HepG2 (cell line): ENCODE data around the gene GABARAPL2. TPM values are rescaled to one million over a fixed set of nuclear protein-coding genes. Genes with fewer than 3 reads are reported as not detected.
A peak's percentile ranks its signal among the peaks of the same experiment; 100 is the strongest.

Experiments used
- ASH2L ChIP-seq: fragments of 300-600, 200-600 bp; sonication (generic); IDR thresholded peaks from 2 replicates; pipeline ENCODE4 v1.7.0; 2017; ENCODE audit warnings: low read depth, mild to moderate bottlenecking, moderate library complexity, mixed read lengths, low read length; ENCODE audit not compliant: insufficient read length
- IRX3 ChIP-seq: sonication (generic); formaldehyde crosslinking; IDR thresholded peaks from 2 replicates; pipeline ENCODE4 v1.8.1; 2023; ENCODE audit warnings: mild to moderate bottlenecking, low read depth, missing genetic modification reagents, borderline replicate concordance
- PCBP1 ChIP-seq: fragments of 200-400 bp; formaldehyde crosslinking; IDR thresholded peaks from 2 replicates; pipeline ENCODE4 v1.6.1; 2017; ENCODE audit warnings: mild to moderate bottlenecking, low read depth, low read length, borderline replicate concordance
- PHF21A ChIP-seq: sonication (generic); formaldehyde crosslinking; IDR thresholded peaks from 2 replicates; pipeline ENCODE4 v1.5.0; 2020; ENCODE audit warnings: mild to moderate bottlenecking, missing genetic modification reagents
- RBFOX2 ChIP-seq: fragments of 200-400 bp; formaldehyde crosslinking; IDR thresholded peaks from 2 replicates; pipeline ENCODE4 v1.6.1; 2017; ENCODE audit warnings: low read depth, mild to moderate bottlenecking, low read length
- REPIN1 ChIP-seq: sonication (generic); formaldehyde crosslinking; IDR thresholded peaks from 2 replicates; pipeline ENCODE4 v1.8.0; 2022; ENCODE audit warnings: missing genetic modification reagents, low read depth, mild to moderate bottlenecking, borderline replicate concordance
- RXRA ChIP-seq: sonication (generic); formaldehyde crosslinking; IDR thresholded peaks from 2 replicates; pipeline ENCODE4 v1.5.1; 2020; ENCODE audit warnings: missing genetic modification reagents
- SAP130 ChIP-seq: IDR thresholded peaks from 2 replicates; pipeline ENCODE4 v1.6.1; 2016; ENCODE audit warnings: low read depth
- YY1 ChIP-seq: IDR thresholded peaks from 2 replicates; pipeline ENCODE4 v1.6.1; 2011; ENCODE audit warnings: low read length, low read depth, moderate library complexity, mild to moderate bottlenecking; ENCODE audit not compliant: insufficient read depth, insufficient replicate concordance
- ZNF382 ChIP-seq: sonication (generic); formaldehyde crosslinking; IDR thresholded peaks from 2 replicates; pipeline ENCODE4 v1.5.0; 2020; ENCODE audit warnings: missing genetic modification reagents, mild to moderate bottlenecking, borderline replicate concordance
- ZNF556 ChIP-seq: sonication (generic); formaldehyde crosslinking; IDR thresholded peaks from 2 replicates; pipeline ENCODE4 v1.4.0; 2020; ENCODE audit warnings: mild to moderate bottlenecking, missing genetic modification reagents, borderline replicate concordance
- ZNF577 ChIP-seq: sonication (generic); formaldehyde crosslinking; IDR thresholded peaks from 2 replicates; pipeline ENCODE4 v1.4.0; 2020; ENCODE audit warnings: mild to moderate bottlenecking, low read depth, missing genetic modification reagents, borderline replicate concordance
- ZSCAN21 ChIP-seq: sonication (generic); formaldehyde crosslinking; IDR thresholded peaks from 2 replicates; pipeline ENCODE4 v1.8.0; 2022; ENCODE audit warnings: mild to moderate bottlenecking, missing genetic modification reagents, moderate library complexity, borderline replicate concordance
- polyA plus RNA-seq, 8 experiments: library from polyadenylated mRNA; depleted of rRNA in 3 of 8; stranded (reverse) in 7 of 8; unstranded in 1 of 8; fragments of >200 nt; fragmentation: Illumina TruSeq in 4 of 8; extraction: Trizol in 4 of 8; gene quantifications; 2 replicates each; pipeline versions ENCODE4 v1.2.1 to v1.2.3, GENCODE V29; 2011 to 2016; ENCODE audit warnings: low read depth in 4 of 8, missing spikeins in 1 of 8, mixed read lengths in 1 of 8; ENCODE audit not compliant: insufficient read depth in 1 of 8
- total RNA-seq, 5 experiments: library from RNA; depleted of rRNA; stranded (reverse); fragments of >200 nt; fragmentation: Illumina TruSeq; extraction: Trizol; gene quantifications; 2 replicates each; pipeline ENCODE4 v1.2.3, GENCODE V29; 2016; ENCODE audit warnings: low read depth in 1 of 5
- TF ChIP-seq, protein P1 (sequence below): IDR thresholded peaks from 2 replicates; pipeline ENCODE4 v1.6.1; 2016; ENCODE audit warnings: mild to moderate bottlenecking, missing biosample characterization, missing genetic modification reagents
- TF ChIP-seq, protein P2 (sequence below): sonication (generic); formaldehyde crosslinking; IDR thresholded peaks from 2 replicates; pipeline ENCODE4 v1.5.0; 2020; ENCODE audit warnings: missing genetic modification reagents
- TF ChIP-seq, protein P3 (sequence below): IDR thresholded peaks from 2 replicates; pipeline ENCODE4 v1.6.1; 2016; ENCODE audit warnings: missing biosample characterization, missing genetic modification reagents, low read depth
- TF ChIP-seq, protein P4 (sequence below): fragments of 450-650 bp; IDR thresholded peaks from 2 replicates; pipeline ENCODE4 v1.6.1; 2016
- TF ChIP-seq, protein P5 (sequence below): sonication (generic); formaldehyde crosslinking; IDR thresholded peaks from 2 replicates; pipeline ENCODE4 v1.8.1; 2023; ENCODE audit warnings: mild to moderate bottlenecking, missing genetic modification reagents
- TF ChIP-seq, protein P6 (sequence below): IDR thresholded peaks from 2 replicates; pipeline ENCODE4 v1.6.1; 2016; ENCODE audit warnings: low read depth, control low read depth
- TF ChIP-seq, protein P7 (sequence below): sonication (generic); formaldehyde crosslinking; IDR thresholded peaks from 2 replicates; pipeline ENCODE4 v1.4.0; 2020; ENCODE audit warnings: mild to moderate bottlenecking, missing genetic modification reagents
- TF ChIP-seq, protein P8 (sequence below): IDR thresholded peaks from 2 replicates; pipeline ENCODE4 v1.6.1; 2016; ENCODE audit warnings: missing genetic modification reagents, missing compliant biosample characterization

GABARAPL2 gene
- total and polyA plus RNA-seq, 2 of the 13 experiments (the other 11 are each of a cell fraction or from before 2014, with no cell fraction given): 76.4 to 83.0 TPM

DNA sequence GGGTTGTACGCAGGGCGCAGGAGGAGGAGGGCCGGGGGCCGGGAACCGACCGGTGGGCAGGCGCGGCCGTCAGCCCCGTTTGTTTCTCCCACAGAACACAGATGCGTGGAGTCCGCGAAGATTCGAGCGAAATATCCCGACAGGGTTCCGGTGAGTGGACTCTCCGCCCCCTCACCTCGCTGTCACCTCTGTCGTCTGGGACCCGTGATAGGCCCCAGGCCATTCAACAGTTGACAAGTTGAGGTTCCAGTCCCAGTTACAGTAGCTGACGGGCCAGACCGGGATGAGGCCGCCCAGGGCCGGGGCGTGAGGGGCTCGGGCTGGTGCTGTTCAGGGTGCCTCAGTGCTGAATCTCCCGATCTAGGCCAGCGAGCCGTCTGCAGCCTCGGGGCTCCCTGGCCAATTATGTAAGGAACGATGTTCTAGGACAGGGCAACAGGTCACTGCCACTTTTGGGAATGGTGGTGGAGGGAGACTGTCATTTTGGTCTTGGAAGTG is 628 bp downstream of the GABARAPL2 start (continued):
- TF ChIP-seq, protein P1, sequence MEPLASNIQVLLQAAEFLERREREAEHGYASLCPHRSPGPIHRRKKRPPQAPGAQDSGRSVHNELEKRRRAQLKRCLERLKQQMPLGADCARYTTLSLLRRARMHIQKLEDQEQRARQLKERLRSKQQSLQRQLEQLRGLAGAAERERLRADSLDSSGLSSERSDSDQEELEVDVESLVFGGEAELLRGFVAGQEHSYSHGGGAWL: no peak
- TF ChIP-seq ZNF556 (peak; percentile 6; the same call in 1 of the 2 replicates), ZSCAN21 (CRISPR knock-in tag) (0 out of 2 replicates have a peak, but pooled peaks have one; percentile 47), PHF21A (CRISPR knock-in tag) (no peak), ZNF577 (no peak), YY1 (no peak), REPIN1 (no peak), ASH2L (no peak), RBFOX2 (no peak), PCBP1 (no peak), IRX3 (peak; percentile 33; the same call in 1 of the 2 replicates), SAP130 (CRISPR knock-in tag) (no peak), ZNF382 (CRISPR knock-in tag) (no peak), RXRA (CRISPR knock-in tag) (0 out of 2 replicates have a peak, but pooled peaks have one; percentile 13)
- TF ChIP-seq, protein P2, sequence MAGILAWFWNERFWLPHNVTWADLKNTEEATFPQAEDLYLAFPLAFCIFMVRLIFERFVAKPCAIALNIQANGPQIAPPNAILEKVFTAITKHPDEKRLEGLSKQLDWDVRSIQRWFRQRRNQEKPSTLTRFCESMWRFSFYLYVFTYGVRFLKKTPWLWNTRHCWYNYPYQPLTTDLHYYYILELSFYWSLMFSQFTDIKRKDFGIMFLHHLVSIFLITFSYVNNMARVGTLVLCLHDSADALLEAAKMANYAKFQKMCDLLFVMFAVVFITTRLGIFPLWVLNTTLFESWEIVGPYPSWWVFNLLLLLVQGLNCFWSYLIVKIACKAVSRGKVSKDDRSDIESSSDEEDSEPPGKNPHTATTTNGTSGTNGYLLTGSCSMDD (CRISPR knock-in tag): no peak
- TF ChIP-seq, protein P3, sequence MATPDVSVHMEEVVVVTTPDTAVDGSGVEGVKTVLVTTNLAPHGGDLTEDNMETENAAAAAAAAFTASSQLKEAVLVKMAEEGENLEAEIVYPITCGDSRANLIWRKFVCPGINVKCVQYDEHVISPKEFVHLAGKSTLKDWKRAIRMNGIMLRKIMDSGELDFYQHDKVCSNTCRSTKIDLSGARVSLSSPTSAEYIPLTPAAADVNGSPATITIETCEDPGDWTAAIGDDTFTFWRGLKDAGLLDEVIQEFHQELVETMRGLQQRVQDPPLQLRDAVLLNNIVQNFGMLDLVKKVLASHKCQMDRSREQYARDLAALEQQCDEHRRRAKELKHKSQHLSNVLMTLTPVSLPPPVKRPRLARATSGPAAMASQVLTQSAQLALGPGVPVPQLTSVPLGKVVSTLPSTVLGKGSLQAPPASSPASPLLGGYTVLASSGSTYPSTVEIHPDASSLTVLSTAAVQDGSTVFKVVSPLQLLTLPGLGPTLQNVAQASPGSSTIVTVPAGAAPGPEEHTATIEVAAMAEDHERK: no peak
- TF ChIP-seq, protein P4, sequence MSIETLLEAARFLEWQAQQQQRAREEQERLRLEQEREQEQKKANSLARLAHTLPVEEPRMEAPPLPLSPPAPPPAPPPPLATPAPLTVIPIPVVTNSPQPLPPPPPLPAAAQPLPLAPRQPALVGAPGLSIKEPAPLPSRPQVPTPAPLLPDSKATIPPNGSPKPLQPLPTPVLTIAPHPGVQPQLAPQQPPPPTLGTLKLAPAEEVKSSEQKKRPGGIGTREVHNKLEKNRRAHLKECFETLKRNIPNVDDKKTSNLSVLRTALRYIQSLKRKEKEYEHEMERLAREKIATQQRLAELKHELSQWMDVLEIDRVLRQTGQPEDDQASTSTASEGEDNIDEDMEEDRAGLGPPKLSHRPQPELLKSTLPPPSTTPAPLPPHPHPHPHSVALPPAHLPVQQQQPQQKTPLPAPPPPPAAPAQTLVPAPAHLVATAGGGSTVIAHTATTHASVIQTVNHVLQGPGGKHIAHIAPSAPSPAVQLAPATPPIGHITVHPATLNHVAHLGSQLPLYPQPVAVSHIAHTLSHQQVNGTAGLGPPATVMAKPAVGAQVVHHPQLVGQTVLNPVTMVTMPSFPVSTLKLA: no peak
- TF ChIP-seq, protein P5, sequence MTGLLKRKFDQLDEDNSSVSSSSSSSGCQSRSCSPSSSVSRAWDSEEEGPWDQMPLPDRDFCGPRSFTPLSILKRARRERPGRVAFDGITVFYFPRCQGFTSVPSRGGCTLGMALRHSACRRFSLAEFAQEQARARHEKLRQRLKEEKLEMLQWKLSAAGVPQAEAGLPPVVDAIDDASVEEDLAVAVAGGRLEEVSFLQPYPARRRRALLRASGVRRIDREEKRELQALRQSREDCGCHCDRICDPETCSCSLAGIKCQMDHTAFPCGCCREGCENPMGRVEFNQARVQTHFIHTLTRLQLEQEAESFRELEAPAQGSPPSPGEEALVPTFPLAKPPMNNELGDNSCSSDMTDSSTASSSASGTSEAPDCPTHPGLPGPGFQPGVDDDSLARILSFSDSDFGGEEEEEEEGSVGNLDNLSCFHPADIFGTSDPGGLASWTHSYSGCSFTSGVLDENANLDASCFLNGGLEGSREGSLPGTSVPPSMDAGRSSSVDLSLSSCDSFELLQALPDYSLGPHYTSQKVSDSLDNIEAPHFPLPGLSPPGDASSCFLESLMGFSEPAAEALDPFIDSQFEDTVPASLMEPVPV: 0 out of 2 replicates have a peak, but pooled peaks have one; percentile 63
- TF ChIP-seq, protein P6, sequence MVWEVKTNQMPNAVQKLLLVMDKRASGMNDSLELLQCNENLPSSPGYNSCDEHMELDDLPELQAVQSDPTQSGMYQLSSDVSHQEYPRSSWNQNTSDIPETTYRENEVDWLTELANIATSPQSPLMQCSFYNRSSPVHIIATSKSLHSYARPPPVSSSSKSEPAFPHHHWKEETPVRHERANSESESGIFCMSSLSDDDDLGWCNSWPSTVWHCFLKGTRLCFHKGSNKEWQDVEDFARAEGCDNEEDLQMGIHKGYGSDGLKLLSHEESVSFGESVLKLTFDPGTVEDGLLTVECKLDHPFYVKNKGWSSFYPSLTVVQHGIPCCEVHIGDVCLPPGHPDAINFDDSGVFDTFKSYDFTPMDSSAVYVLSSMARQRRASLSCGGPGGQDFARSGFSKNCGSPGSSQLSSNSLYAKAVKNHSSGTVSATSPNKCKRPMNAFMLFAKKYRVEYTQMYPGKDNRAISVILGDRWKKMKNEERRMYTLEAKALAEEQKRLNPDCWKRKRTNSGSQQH: no peak
- TF ChIP-seq, protein P7, sequence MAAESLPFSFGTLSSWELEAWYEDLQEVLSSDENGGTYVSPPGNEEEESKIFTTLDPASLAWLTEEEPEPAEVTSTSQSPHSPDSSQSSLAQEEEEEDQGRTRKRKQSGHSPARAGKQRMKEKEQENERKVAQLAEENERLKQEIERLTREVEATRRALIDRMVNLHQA (CRISPR knock-in tag): no peak
- TF ChIP-seq, protein P8, sequence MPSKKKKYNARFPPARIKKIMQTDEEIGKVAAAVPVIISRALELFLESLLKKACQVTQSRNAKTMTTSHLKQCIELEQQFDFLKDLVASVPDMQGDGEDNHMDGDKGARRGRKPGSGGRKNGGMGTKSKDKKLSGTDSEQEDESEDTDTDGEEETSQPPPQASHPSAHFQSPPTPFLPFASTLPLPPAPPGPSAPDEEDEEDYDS (CRISPR knock-in tag): no peak
